H9 (cell line): Measurements from ENCODE around the gene IL12A. TPM values are rescaled to one million over a fixed set of nuclear protein-coding genes. Genes with fewer than 3 reads are reported as not detected.

Source experiments
- DNase-seq: peaks from one replicate; pipeline ENCODE4 v3.0.0-alpha.2; 2017
- H2AFZ ChIP-seq: one replicate; pipeline ENCODE4 v1.6.1; 2013; ENCODE audit warnings: mild to moderate bottlenecking, low read length, control low read depth, moderate library complexity
- H2AK5ac ChIP-seq: 2 replicates; pipeline ENCODE4 v1.6.1; 2013; ENCODE audit warnings: low read length, control low read depth, mixed read lengths; ENCODE audit not compliant: insufficient read length
- H2BK120ac ChIP-seq: one replicate; pipeline ENCODE4 v1.6.1; 2013; ENCODE audit warnings: low read depth, mild to moderate bottlenecking, low read length, control low read depth, inconsistent platforms; ENCODE audit not compliant: poor library complexity, severe bottlenecking
- H2BK12ac ChIP-seq: 2 replicates; pipeline ENCODE4 v1.6.1; 2013; ENCODE audit warnings: low read length, control low read depth, mixed read lengths, low read depth; ENCODE audit not compliant: insufficient read length
- H2BK15ac ChIP-seq: 2 replicates; pipeline ENCODE4 v1.6.1; 2013; ENCODE audit warnings: low read depth, low read length, control low read depth
- H2BK20ac ChIP-seq: one replicate; pipeline ENCODE4 v1.6.1; 2013; ENCODE audit warnings: low read depth, mild to moderate bottlenecking, low read length, control low read depth, inconsistent platforms; ENCODE audit not compliant: poor library complexity, severe bottlenecking
- H2BK5ac ChIP-seq: 2 replicates; pipeline ENCODE4 v1.6.1; 2013; ENCODE audit warnings: low read length, control low read depth, mixed read lengths; ENCODE audit not compliant: insufficient read length
- H3K14ac ChIP-seq: 2 replicates; pipeline ENCODE4 v1.6.1; 2013; ENCODE audit warnings: low read length, control low read depth; ENCODE audit not compliant: insufficient read depth
- H3K18ac ChIP-seq: 2 replicates; pipeline ENCODE4 v1.6.1; 2013; ENCODE audit warnings: low read depth, mild to moderate bottlenecking, mixed read lengths, low read length, control low read depth; ENCODE audit not compliant: insufficient read length
- H3K23ac ChIP-seq: 2 replicates; pipeline ENCODE4 v1.6.1; 2013; ENCODE audit warnings: low read length, control low read depth, mixed read lengths, low read depth; ENCODE audit not compliant: insufficient read length
- H3K23me2 ChIP-seq: 2 replicates; pipeline ENCODE4 v1.6.1; 2013; ENCODE audit warnings: low read depth, mild to moderate bottlenecking, mixed read lengths, low read length, control low read depth; ENCODE audit not compliant: insufficient read length, poor library complexity, severe bottlenecking
- H3K27ac ChIP-seq: 2 replicates; pipeline ENCODE4 v1.5.1; 2013; ENCODE audit warnings: low read length, control low read depth, mixed read lengths, low read depth; ENCODE audit not compliant: insufficient read length
- H3K27me3 ChIP-seq: 2 replicates; pipeline ENCODE4 v1.6.1; 2013; ENCODE audit warnings: low read length, control low read depth, inconsistent platforms; ENCODE audit not compliant: insufficient read depth
- H3K4ac ChIP-seq: 2 replicates; pipeline ENCODE4 v1.6.1; 2013; ENCODE audit warnings: low read depth, mild to moderate bottlenecking, control low read depth, inconsistent platforms, low read length, moderate library complexity
- H3K4me1 ChIP-seq: 2 replicates; pipeline ENCODE4 v1.6.1; 2013; ENCODE audit warnings: low read length, control low read depth, inconsistent platforms; ENCODE audit not compliant: insufficient read depth
- H3K4me2 ChIP-seq: 2 replicates; pipeline ENCODE4 v1.6.1; 2013; ENCODE audit warnings: low read length, control low read depth, mixed read lengths; ENCODE audit not compliant: insufficient read length, insufficient read depth
- H3K56ac ChIP-seq: 2 replicates; pipeline ENCODE4 v1.6.1; 2013; ENCODE audit warnings: low read depth, mild to moderate bottlenecking, mixed read lengths, low read length, control low read depth; ENCODE audit not compliant: insufficient read length
- H3K79me1 ChIP-seq: 2 replicates; pipeline ENCODE4 v1.6.1; 2013; ENCODE audit warnings: low read depth, mild to moderate bottlenecking, moderate library complexity, low read length, control low read depth, inconsistent platforms; ENCODE audit not compliant: insufficient read depth, poor library complexity, severe bottlenecking
- H3K79me2 ChIP-seq: 2 replicates; pipeline ENCODE4 v1.6.1; 2013; ENCODE audit warnings: low read length, control low read depth, inconsistent platforms; ENCODE audit not compliant: insufficient read depth
- H3K9ac ChIP-seq: 2 replicates; pipeline ENCODE4 v1.6.1; 2013; ENCODE audit warnings: low read length, control low read depth, mixed read lengths; ENCODE audit not compliant: insufficient read length; ENCODE audit errors: extremely low read depth
- H3K9me3 ChIP-seq: one replicate; pipeline ENCODE4 v1.6.1; 2013; ENCODE audit warnings: low read depth, low read length, inconsistent platforms; ENCODE audit not compliant: control insufficient read depth
- H3T11ph ChIP-seq: one replicate; pipeline ENCODE4 v1.6.1; 2013; ENCODE audit warnings: mild to moderate bottlenecking, low read length, control low read depth, inconsistent platforms
- H4K20me1 ChIP-seq: one replicate; pipeline ENCODE4 v1.6.1; 2013; ENCODE audit not compliant: control insufficient read depth, insufficient read length, insufficient read depth
- H4K5ac ChIP-seq: 2 replicates; pipeline ENCODE4 v1.6.1; 2013; ENCODE audit warnings: low read depth, mild to moderate bottlenecking, mixed read lengths, low read length, control low read depth; ENCODE audit not compliant: insufficient read length
- H4K8ac ChIP-seq: replicated peaks from 2 replicates; pipeline ENCODE4 v1.6.1; 2013; ENCODE audit warnings: low read length, control low read depth, mixed read lengths, low read depth; ENCODE audit not compliant: insufficient read length
- H4K91ac ChIP-seq: 2 replicates; pipeline ENCODE4 v1.6.1; 2013; ENCODE audit warnings: low read depth, mild to moderate bottlenecking, moderate library complexity, mixed read lengths, low read length, control low read depth; ENCODE audit not compliant: insufficient read length
- H3K27ac Mint-ChIP-seq, 3 experiments: 2 replicates in 2 of 3; 3 replicates in 1 of 3; pipeline ENCODE4 v1.8.0; 2020 to 2021; ENCODE audit warnings: mixed read lengths in 3 of 3, mild to moderate bottlenecking in 1 of 3, moderate library complexity in 1 of 3
- H3K27me3 Mint-ChIP-seq: 2 replicates; pipeline ENCODE4 v1.8.0; 2021; ENCODE audit warnings: low read depth, mild to moderate bottlenecking, moderate library complexity, mixed read lengths
- H3K36me3 Mint-ChIP-seq, 3 experiments: 2 replicates in 2 of 3; 3 replicates in 1 of 3; pipeline ENCODE4 v1.8.0; 2020 to 2021; ENCODE audit warnings: low read depth in 3 of 3, mixed read lengths in 3 of 3; ENCODE audit not compliant: insufficient read depth in 1 of 3
- H3K4me1 Mint-ChIP-seq, 2 experiments: 2 replicates each; pipeline ENCODE4 v1.8.0; 2020; ENCODE audit warnings: mixed read lengths in 2 of 2
- H3K4me3 Mint-ChIP-seq, 2 experiments: 2 replicates in 1 of 2; 3 replicates in 1 of 2; pipeline ENCODE4 v1.8.0; 2020 to 2021; ENCODE audit warnings: mild to moderate bottlenecking in 2 of 2, mixed read lengths in 2 of 2, moderate library complexity in 1 of 2
- H3K9me3 Mint-ChIP-seq, 2 experiments: 2 replicates in 1 of 2; 3 replicates in 1 of 2; pipeline ENCODE4 v1.8.0; 2020; ENCODE audit warnings: mild to moderate bottlenecking in 2 of 2, mixed read lengths in 2 of 2, moderate library complexity in 1 of 2
- WGBS: extraction: QIAGEN DNeasy Blood & Tissue Kit; methylation state at CpG from one replicate; pipeline ENCODE4 v1.1.7; 2013; ENCODE audit warnings: missing lambda C conversion rate, low lambda C conversion rate, mixed read lengths; ENCODE audit not compliant: insufficient read length; ENCODE audit errors: extremely low coverage; 5-methylcytosine and 5-hydroxymethylcytosine counted together
- total RNA-seq: library from RNA; stranded (reverse); gene quantifications from 2 replicates; pipeline ENCODE4 v1.2.1, GENCODE V29; 2021
- TF ChIP-seq, protein P1 (sequence below): fragments of 200-600 bp; sonication (generic); conservative IDR thresholded peaks from 3 replicates; pipeline ENCODE4 v1.8.0; 2021; ENCODE audit warnings: antibody characterized with exemption, mild to moderate bottlenecking

The IL12A gene
- total RNA-seq, 1 experiment from 2014 or later = 0.50 TPM

DNA sequence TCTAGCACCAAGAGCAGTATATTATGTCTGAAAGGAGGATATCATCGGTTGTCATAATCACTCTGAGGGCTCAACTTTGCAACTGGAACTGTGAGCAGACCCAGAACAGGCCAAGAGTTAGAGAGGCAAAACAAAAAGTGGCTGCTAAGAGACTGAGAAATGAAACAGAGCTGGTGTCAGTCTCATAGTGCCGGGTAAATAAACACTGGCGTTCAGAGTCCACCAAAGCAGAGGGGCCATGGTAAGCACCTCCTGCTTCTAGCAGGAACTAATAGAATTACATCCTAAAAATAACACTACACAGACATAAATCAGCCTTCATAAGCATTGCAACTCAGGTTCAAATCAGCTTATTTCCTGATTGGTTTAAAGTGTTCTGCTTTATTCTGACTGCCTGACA is 10.3 kb upstream of the IL12A start:
- Histone ChIP-seq H4K91ac (no peak overlapping the region), H4K20me1 (no peaks in the 10 kb centered on the region)
- no CpG with 5 or more reads among the region's 3 CpGs for WGBS

More for the DNA sequence above, 10.3 kb upstream of the IL12A start:
- Histone ChIP-seq H3K4ac (no peak overlapping the region), H2BK5ac (no peak overlapping the region), H3K27me3 (no peaks in the 10 kb centered on the region), H3K23me2 (no peaks in the 10 kb centered on the region), H2BK120ac (no peak overlapping the region), H3K4me2 (no peak overlapping the region), H2AK5ac (no peak overlapping the region), H3T11ph (no peak overlapping the region), H3K56ac (no peak overlapping the region), H3K9ac (no peak overlapping the region), H3K9me3 (no peaks in the 10 kb centered on the region), H4K8ac (no peak overlapping the region), H3K4me1 (no peaks in the 10 kb centered on the region), H2BK12ac (no peak overlapping the region), H3K23ac (no peak overlapping the region), H3K14ac (no peak overlapping the region), H2BK20ac (no peak overlapping the region), H3K79me2 (no peaks in the 10 kb centered on the region), H2BK15ac (no peak overlapping the region), H2AFZ (no peak overlapping the region), H4K5ac (no peak overlapping the region), H3K27ac (no peak overlapping the region), H3K79me1 (no peaks in the 10 kb centered on the region), H3K18ac (no peak overlapping the region)
- TF ChIP-seq, protein P1, sequence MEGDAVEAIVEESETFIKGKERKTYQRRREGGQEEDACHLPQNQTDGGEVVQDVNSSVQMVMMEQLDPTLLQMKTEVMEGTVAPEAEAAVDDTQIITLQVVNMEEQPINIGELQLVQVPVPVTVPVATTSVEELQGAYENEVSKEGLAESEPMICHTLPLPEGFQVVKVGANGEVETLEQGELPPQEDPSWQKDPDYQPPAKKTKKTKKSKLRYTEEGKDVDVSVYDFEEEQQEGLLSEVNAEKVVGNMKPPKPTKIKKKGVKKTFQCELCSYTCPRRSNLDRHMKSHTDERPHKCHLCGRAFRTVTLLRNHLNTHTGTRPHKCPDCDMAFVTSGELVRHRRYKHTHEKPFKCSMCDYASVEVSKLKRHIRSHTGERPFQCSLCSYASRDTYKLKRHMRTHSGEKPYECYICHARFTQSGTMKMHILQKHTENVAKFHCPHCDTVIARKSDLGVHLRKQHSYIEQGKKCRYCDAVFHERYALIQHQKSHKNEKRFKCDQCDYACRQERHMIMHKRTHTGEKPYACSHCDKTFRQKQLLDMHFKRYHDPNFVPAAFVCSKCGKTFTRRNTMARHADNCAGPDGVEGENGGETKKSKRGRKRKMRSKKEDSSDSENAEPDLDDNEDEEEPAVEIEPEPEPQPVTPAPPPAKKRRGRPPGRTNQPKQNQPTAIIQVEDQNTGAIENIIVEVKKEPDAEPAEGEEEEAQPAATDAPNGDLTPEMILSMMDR = no peak
- Mint-ChIP-seq H3K4me1 (peaks cover 0 to 6% of the 10 kb centered on the region in 2 experiments; a peak in 1 of 4 replicates), H3K27me3 (no peaks in the 10 kb centered on the region; the same call in 1 of the 2 replicates), H3K9me3 (peaks cover 3 to 8% of the 10 kb centered on the region in 2 experiments; a peak in 1 of 5 replicates), H3K4me3 (no peak overlapping the region), H3K27ac (no peak overlapping the region), H3K36me3 (no peaks in the 10 kb centered on the region)
- no peak for DNase-seq
